ENCODE measurements around the gene UBE2Q2.

The UBE2Q2 gene

GRCh38 chr15:75815811-75816719 is 27.2 kb upstream of the UBE2Q2 start:
- no peaks in the 10 kb centered on the region for H3K27me3 ChIP-seq
- H3K36me3 ChIP-seq: no peaks in the 10 kb centered on the region
- no peaks in the 10 kb centered on the region for H3K9me3 ChIP-seq
- H3K4me3 ChIP-seq (ENCODE audit: low read depth, low read length): no peak overlapping the region
- TF ChIP-seq, protein P1, sequence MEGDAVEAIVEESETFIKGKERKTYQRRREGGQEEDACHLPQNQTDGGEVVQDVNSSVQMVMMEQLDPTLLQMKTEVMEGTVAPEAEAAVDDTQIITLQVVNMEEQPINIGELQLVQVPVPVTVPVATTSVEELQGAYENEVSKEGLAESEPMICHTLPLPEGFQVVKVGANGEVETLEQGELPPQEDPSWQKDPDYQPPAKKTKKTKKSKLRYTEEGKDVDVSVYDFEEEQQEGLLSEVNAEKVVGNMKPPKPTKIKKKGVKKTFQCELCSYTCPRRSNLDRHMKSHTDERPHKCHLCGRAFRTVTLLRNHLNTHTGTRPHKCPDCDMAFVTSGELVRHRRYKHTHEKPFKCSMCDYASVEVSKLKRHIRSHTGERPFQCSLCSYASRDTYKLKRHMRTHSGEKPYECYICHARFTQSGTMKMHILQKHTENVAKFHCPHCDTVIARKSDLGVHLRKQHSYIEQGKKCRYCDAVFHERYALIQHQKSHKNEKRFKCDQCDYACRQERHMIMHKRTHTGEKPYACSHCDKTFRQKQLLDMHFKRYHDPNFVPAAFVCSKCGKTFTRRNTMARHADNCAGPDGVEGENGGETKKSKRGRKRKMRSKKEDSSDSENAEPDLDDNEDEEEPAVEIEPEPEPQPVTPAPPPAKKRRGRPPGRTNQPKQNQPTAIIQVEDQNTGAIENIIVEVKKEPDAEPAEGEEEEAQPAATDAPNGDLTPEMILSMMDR (IDR thresholded peaks at IDR 0.05; ENCODE audit: low read depth, low read length): no peak
- H3K4me1 ChIP-seq: no peaks in the 10 kb centered on the region
- no peak for DNase-seq

DNA sequence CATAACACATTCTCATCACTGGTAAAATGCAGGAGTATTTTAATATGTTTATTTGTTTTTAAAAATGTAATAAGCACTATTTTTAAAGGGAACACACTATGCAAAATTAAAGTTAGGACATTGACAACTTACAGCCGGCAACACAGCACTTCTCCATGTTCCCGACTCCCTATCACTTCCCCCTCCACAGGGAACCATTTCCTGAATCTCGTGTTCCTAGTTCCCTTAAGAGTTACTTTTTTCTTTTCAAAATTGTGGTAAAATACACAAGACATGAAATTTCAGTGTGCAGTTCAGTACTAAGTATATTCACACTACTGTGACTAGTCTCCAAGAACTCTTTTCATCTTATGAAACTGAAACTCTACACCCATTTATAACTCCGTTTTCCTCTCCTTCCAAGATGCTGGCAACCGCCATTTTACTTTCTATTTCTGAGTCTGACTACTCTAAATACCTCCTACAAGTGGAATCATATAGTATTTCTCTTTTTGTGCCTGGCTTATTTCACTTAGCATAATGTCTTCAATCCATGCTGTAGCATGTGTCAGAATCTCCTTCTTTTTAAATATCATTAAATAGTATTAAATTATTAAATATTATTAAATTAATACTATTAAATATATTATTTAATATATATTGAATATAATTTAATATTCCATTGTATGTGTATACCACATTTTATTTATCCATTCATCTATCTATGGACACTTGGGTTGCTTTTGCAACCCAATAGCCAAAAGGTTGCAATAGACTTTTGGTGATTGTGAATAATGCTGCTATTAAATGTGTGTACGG is 25.9 kb upstream of the UBE2Q2 start:
- no peaks in the 10 kb centered on the region for H3K36me3 ChIP-seq
- no peak overlapping the region for H3K4me3 ChIP-seq (ENCODE audit: low read depth, low read length)
- DNase-seq: no peak
- no peaks in the 10 kb centered on the region for H3K9me3 ChIP-seq
- H3K4me1 ChIP-seq: no peaks in the 10 kb centered on the region
- no peaks in the 10 kb centered on the region for H3K27me3 ChIP-seq
- TF ChIP-seq, protein P1 (IDR thresholded peaks at IDR 0.05; ENCODE audit: low read depth, low read length): no peak

- Histone ChIP-seq H3K27me3 (no peaks in the 10 kb centered on the region), H3K36me3 (no peaks in the 10 kb centered on the region), H3K4me3 (ENCODE audit: low read depth, low read length) (no peak overlapping the region), H3K9me3 (no peaks in the 10 kb centered on the region), H3K4me1 (no peaks in the 10 kb centered on the region)
- TF ChIP-seq, protein P1 (IDR thresholded peaks at IDR 0.05; ENCODE audit: low read depth, low read length): no peak
- DNase-seq: no peak
Observed at GRCh38 chr15:75820206-75820605, 23.0 kb upstream of the UBE2Q2 start.

DNA sequence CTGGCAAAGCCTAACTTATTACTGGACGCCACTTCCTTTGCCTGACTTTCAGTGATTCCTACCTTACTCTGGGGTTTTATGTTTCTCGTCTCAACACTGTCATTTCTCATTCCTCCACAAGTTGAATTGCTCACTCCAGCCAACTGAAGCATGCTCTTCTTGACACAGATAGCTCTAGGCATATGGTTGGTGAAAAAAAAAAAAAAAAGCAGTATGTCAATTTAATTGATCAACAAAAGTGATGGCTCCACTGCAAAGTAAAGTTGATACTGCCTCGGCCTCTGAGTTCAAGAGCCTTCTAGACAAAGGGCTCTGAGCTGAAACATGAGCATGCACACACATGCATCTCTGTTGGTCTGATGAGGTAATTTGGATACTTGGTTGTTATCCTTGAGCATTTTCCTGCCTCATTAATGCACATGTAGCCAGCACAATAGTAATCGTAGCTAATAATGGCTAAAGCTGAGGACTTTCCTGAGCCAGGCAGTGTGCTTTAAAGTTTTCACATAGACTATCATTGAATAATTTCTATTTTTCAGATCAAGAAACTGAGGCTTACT is 21.4 kb upstream of the UBE2Q2 start:
- TF ChIP-seq, protein P1 (IDR thresholded peaks at IDR 0.05; ENCODE audit: low read depth, low read length): no peak
- no peaks in the 10 kb centered on the region for H3K4me1 ChIP-seq
- no peak overlapping the region for H3K4me3 ChIP-seq (ENCODE audit: low read depth, low read length)
- H3K36me3 ChIP-seq: no peaks in the 10 kb centered on the region
- DNase-seq: no peak
- no peaks in the 10 kb centered on the region for H3K27me3 ChIP-seq
- H3K9me3 ChIP-seq: no peaks in the 10 kb centered on the region

- no peaks in the 10 kb centered on the region for H3K4me1 ChIP-seq
- H3K36me3 ChIP-seq: no peaks in the 10 kb centered on the region
- no peak overlapping the region for H3K4me3 ChIP-seq (ENCODE audit: low read depth, low read length)
- TF ChIP-seq, protein P1 (IDR thresholded peaks at IDR 0.05; ENCODE audit: low read depth, low read length): no peak
- no peaks in the 10 kb centered on the region for H3K9me3 ChIP-seq
- DNase-seq: no peak
- no peaks in the 10 kb centered on the region for H3K27me3 ChIP-seq
Observed at GRCh38 chr15:75822685-75823278, 20.5 kb upstream of the UBE2Q2 start.
